ENCODE data around the gene ZNF618.

ZNF618 gene

DNA sequence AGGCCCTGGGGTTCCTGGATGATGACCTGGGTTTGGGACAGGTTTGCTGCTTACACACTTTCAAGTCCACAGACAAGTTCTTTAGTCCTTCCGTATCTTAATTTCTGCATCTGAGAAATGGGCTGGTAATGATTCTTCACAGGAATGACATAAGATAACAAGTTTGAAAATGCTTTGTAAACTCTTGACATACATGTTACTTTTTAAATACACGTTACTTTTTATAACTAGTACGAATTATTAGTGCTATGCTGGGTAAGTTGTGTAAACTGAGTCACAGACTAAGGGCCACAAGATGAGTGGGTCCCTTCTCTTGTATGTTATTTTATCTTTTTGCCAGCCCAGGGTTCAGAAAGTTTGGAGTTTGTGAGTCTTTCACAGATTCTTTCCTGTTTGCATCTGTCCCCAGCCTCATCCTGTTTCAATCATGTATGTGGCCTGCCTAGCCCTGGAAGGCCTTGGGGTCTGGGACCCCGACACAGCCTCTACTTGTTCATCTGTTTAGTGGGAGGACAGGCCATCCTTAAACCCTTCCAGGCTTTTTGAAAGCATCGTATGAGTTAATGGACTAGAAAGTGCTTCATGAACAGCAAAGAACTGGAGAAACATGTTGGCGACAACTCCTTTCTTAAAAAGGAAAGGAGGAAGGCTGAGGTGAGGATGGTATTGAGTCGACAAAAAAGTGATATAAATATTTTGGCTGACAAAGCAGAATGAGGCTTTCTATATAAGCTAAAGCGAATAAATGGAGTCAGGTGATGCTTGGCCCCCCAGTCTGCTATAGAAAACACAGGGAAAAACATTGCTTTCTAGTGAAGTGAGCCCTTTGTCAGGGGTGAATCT is 9.3 kb downstream of the ZNF618 start:
- no peak for DNase-seq (ENCODE audit: low read depth, low spot score)

DNA sequence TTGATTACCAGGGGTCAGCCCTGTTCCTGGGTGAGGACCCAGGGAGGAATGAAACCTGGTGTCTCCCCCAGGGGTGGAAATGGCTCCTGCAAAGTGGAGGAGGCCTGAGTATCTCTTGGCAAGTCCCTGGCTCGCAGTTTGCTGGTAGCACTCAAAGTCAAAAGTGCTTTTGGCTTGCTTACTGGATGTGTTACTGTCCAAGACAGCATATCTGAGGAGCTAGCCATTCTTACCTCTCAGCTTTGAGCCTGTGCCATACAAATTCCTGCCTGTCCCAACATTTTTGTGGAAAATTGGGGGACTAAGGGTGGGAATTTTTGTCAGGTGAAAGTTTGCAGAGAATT is 9.9 kb downstream of the ZNF618 start:
- no peak for DNase-seq (ENCODE audit: low read depth, low spot score)

GRCh38 chr9:113886466-113886865 is 10.4 kb downstream of the ZNF618 start:
- no peak for DNase-seq (ENCODE audit: low read depth, low spot score)

DNA sequence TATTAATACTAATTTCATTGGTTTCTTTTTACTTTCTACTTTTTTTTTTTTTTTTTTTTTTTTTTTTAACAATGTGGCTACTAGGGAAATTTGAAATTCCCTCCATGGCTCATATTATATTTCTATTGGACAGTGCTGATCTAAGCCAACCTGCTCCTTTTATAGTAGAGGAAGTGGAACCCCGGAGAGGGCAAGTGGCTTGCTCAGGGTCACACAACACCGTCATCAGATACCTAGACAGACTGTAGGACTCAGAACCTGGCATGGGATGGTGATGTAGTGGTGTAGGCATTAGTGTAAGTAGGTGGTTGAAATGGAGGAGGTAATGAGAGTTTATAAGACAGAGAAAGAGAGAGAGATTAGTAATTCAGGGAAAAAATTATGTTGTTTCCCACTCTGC is 10.8 kb downstream of the ZNF618 start:
- no peak for DNase-seq (ENCODE audit: low read depth, low spot score)

- no peak for DNase-seq (ENCODE audit: low read depth, low spot score)
Observed at GRCh38 chr9:113887436-113887835, 11.3 kb downstream of the ZNF618 start.

- DNase-seq (ENCODE audit: low read depth, low spot score) = no peak
Observed at GRCh38 chr9:113888336-113888735, 12.2 kb downstream of the ZNF618 start.

GRCh38 chr9:113888976-113889375 is 12.9 kb downstream of the ZNF618 start:
- no peak for DNase-seq (ENCODE audit: low read depth, low spot score)

GRCh38 chr9:113890704-113891103 is 14.6 kb downstream of the ZNF618 start:
- no peak for DNase-seq (ENCODE audit: low read depth, low spot score)

DNA sequence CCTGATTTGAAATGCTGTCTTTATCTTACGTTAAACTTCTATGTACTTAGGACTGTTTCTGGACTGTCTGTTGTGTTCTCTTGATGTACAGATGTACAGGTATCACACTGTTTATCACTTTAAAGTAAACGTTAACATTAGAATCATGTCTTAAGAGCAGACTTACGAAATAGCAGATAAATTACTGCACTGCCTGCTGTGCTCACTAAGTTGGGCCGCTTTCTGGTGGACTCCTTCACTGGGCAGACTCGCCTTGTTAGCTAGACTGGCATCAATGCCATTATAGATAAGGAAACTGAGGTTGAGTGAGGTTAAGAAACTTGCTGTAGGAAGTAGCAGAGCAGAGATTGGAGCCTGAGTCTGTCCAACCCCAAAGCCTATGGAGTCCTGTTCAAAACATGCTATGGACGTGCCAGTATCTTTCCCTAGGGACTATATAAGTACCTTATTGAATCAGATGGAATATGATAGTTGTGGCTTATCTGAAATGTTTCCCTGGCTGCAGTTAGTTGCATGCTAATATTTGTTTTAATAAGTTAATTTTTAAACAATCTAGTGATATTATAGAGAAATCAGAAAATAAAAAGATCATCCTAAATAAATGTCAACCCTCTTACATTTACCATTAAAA is 16.9 kb downstream of the ZNF618 start:
- no peak for DNase-seq (ENCODE audit: low read depth, low spot score)

DNA sequence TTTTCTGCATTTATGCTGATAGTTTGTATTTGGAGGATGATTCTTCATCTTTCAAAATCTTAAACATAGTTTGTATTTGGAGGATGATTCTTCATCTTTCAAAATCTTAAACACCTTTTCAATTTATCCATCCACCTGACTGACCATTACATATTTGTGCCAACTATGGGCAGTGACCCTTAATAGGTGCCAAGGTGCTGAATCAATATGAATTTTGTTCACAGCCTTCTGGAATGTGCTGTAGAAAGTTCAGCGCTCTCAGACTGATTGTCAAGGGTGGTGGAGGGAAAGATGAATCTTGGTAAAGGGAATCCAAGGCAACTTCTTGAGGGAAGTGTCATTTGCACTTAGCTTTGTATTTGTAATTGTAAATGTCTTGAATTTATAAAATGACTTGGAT is 18.1 kb downstream of the ZNF618 start:
- no peak for DNase-seq (ENCODE audit: low read depth, low spot score)

DNA sequence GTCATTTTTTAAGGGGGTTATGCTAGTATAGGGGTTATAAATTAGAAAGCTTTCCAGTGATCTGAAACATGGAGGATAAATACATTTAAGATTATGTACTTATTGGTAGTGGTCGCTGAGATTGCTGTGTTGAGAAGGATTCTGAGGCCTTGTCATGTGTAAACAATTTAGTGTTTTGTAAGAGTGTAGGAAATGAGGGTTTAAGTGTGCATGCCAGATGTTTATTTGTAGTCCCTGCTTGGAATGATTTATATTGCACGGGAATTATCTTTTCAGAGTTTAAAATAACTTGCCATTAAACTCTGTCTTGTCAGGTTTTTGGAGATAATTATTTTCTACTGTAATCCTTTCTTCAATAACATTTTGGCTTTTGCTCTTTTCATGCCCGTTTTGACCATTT is 19.4 kb downstream of the ZNF618 start:
- DNase-seq (ENCODE audit: low read depth, low spot score) = no peak

DNA sequence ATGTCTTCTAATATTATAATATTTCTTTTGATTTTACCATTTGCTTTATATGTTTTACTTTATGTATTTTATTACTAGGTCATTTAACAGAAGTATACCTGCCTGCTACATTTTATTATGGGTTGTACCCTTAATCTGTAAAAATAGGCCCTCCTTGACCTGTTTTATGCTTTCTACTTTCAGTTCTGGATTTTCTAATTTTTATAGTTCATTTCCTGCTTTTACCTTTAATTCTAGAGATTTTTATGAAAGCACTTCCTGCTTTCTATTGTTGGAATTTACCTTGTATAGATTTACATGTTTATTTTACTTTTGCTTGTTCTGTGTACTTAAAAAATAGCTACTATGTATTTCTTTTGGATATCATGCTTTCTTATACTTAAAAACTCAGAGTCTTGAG is 20.6 kb downstream of the ZNF618 start:
- no peak for DNase-seq (ENCODE audit: low read depth, low spot score)

- no peak for DNase-seq (ENCODE audit: low read depth, low spot score)
Observed at GRCh38 chr9:113898151-113898550, 22.0 kb downstream of the ZNF618 start.

- no peak for DNase-seq (ENCODE audit: low read depth, low spot score)
Observed at GRCh38 chr9:113898596-113898995, 22.5 kb downstream of the ZNF618 start.

- DNase-seq (ENCODE audit: low read depth, low spot score) = no peak
Observed at GRCh38 chr9:113899205-113899604, 23.1 kb downstream of the ZNF618 start.

GRCh38 chr9:113901221-113901688 is 25.1 kb downstream of the ZNF618 start:
- no peak for DNase-seq (ENCODE audit: low read depth, low spot score)

- no peak for DNase-seq (ENCODE audit: low read depth, low spot score)
Observed at GRCh38 chr9:113903514-113904077, 27.5 kb downstream of the ZNF618 start.

DNA sequence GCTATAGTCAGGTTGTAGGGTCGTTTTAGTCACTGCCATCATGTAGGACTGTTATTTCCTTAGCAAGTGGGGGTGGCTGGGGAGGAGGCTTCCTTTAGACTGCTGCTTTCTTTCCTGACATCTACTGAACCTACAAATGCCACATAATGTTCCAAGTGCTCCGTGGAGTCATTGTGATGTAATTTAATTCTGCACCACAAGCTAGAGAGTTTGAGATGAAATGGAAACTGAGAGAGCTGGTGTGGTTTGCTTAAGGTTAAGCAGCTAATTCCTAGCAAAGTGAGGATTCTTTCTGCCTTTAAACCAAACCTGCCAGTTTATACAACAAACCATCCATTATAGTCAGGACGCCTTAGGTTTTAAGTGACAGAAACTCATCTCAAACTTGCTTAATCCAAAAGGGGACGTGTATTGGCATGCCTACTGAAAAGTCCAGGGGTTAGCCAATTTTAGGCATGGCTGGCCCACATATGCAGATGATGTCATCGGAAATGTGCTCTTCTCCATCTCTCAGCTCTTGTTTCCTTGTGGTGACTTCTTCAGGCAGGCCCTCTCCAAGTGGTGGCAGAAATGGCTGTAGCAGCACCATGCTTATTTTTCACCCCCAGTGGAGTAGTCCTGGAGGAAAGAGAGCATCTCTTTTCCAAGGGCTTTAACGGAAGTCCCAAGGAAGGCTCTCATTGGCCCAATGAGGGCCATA is 30.5 kb downstream of the ZNF618 start:
- no peak for DNase-seq (ENCODE audit: low read depth, low spot score)

- DNase-seq (ENCODE audit: low read depth, low spot score) = no peak
Observed at GRCh38 chr9:113907282-113907681, 31.2 kb downstream of the ZNF618 start.

DNA sequence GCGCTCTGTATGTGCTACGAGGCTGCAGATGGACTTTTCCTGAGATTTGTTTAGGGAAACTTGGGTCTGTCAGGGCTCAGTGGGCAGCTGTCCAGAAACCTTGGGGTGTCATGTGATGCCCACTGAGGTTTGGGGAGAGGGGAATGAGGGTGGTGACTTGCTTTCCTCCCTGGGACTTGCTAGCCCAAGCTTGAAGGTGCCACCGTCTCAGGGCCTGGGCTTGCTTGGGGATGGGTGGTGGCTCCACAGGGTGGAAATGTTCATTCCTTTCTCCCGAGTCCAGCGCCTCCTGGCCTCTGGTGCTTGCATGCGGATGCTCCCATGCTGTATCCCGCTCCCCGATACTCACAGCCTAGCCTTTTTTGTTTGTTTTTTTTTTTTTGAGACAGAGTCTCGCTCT is 33.3 kb downstream of the ZNF618 start:
- no peak for DNase-seq (ENCODE audit: low read depth, low spot score)

DNA sequence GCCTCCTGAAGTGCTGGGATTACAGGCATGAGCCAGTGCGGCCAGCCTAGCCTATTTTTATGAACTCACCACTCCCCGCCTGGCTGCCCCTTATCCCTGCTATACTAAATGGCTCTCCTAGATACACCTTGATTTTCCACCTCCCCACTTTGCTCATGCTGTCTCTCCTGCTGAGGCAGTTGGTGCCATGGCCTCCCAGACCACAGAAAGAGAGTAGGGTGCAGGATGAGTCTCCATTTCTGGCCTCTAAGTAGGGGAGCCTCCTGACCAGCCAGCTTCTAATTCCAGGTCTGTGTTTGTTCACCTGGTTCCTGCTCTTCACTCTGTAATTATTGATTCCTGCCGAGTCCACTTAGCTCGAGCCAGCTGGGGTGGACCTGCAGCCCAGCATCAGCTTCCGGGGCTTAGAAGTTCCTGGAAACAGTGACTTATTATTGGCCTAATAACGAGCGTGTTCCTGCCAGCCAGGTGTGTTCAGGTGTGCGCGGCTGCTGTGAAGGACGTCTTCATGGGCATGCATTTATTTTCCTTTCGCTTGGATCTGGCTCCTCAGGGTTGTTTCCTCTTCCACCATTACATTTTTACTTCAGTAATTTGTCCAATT is 34.0 kb downstream of the ZNF618 start:
- no peak for DNase-seq (ENCODE audit: low read depth, low spot score)

All from activated CD4-positive, CD25-positive, alpha-beta regulatory T cell treated with anti-CD3 and anti-CD28 coated beads, Interleukin-2, amount 50 U/mL, for 16 hours (primary cell).